DOHH2 (cell line): ENCODE results near the gene SEC14L1.

Source experiments
- H3F3A ChIP-seq: fragments of 200-600 bp; sonication (generic), shearing (Covaris generic); 2 replicates; pipeline ENCODE4 v1.6.0; 2016; ENCODE audit warnings: antibody characterized with exemption, mild to moderate bottlenecking; ENCODE audit not compliant: control insufficient read depth, insufficient read depth
- H3K27ac ChIP-seq: fragments of 200-600 bp; sonication (generic); 2 replicates; pipeline ENCODE4 v1.5.1; 2014; ENCODE audit warnings: low read depth, mild to moderate bottlenecking, low read length, moderate library complexity
- H3K27me3 ChIP-seq: fragments of 200-600 bp; sonication (generic); 2 replicates; pipeline ENCODE4 v1.6.1; 2014; ENCODE audit warnings: mild to moderate bottlenecking, low read length, mixed read lengths; ENCODE audit not compliant: control insufficient read depth
- H3K36me3 ChIP-seq: fragments of 200-600 bp; sonication (generic); 2 replicates; pipeline ENCODE4 v1.6.1; 2014; ENCODE audit warnings: mild to moderate bottlenecking, low read length, moderate library complexity, mixed read lengths; ENCODE audit not compliant: control insufficient read depth
- H3K4me1 ChIP-seq: fragments of 200-600 bp; sonication (generic); 2 replicates; pipeline ENCODE4 v1.6.1; 2014; ENCODE audit warnings: mild to moderate bottlenecking, low read length, mixed read lengths; ENCODE audit not compliant: control insufficient read depth
- H3K4me2 ChIP-seq: fragments of 200-600 bp; sonication (generic); 2 replicates; pipeline ENCODE4 v1.6.0; 2014; ENCODE audit warnings: mild to moderate bottlenecking, low read length, moderate library complexity
- H3K4me3 ChIP-seq: fragments of 200-600 bp; sonication (generic); 2 replicates; pipeline ENCODE4 v1.5.1; 2014; ENCODE audit warnings: mild to moderate bottlenecking, low read length, mixed read lengths
- H3K79me2 ChIP-seq: fragments of 200-600 bp; sonication (generic); 2 replicates; pipeline ENCODE4 v1.6.1; 2014; ENCODE audit warnings: mild to moderate bottlenecking, low read length, mixed read lengths; ENCODE audit not compliant: control insufficient read depth
- H3K9me2 ChIP-seq: fragments of 200-600 bp; sonication (generic); replicated peaks from 2 replicates; pipeline ENCODE4 v1.6.1; 2014; ENCODE audit warnings: mild to moderate bottlenecking, low read length, mixed read lengths; ENCODE audit not compliant: control insufficient read depth
- H3K9me3 ChIP-seq: fragments of 200-600 bp; sonication (generic); 2 replicates; pipeline ENCODE4 v1.6.1; 2014; ENCODE audit warnings: antibody characterized with exemption, low read length, mixed read lengths; ENCODE audit not compliant: control insufficient read depth, insufficient read depth
- H4K20me1 ChIP-seq: fragments of 200-600 bp; sonication (generic); 2 replicates; pipeline ENCODE4 v1.6.0; 2014; ENCODE audit warnings: low read depth, mild to moderate bottlenecking, antibody characterized with exemption, low read length, moderate library complexity; ENCODE audit not compliant: control insufficient read depth, insufficient read depth
- EZH2phosphoT487 ChIP-seq: fragments of 200-600 bp; sonication (generic); IDR thresholded peaks from 2 replicates; pipeline ENCODE4 v1.6.1; 2017; ENCODE audit warnings: borderline replicate concordance, mild to moderate bottlenecking, antibody characterized with exemption, low read length, moderate library complexity, mixed read lengths
- TF ChIP-seq, protein P1 (sequence below): fragments of 200-600 bp; sonication (generic); IDR thresholded peaks from one replicate; pipeline ENCODE4 v1.5.1; 2014; ENCODE audit warnings: antibody characterized with exemption, mild to moderate bottlenecking, low read depth, low read length; ENCODE audit not compliant: poor library complexity, severe bottlenecking

SEC14L1 gene

DNA sequence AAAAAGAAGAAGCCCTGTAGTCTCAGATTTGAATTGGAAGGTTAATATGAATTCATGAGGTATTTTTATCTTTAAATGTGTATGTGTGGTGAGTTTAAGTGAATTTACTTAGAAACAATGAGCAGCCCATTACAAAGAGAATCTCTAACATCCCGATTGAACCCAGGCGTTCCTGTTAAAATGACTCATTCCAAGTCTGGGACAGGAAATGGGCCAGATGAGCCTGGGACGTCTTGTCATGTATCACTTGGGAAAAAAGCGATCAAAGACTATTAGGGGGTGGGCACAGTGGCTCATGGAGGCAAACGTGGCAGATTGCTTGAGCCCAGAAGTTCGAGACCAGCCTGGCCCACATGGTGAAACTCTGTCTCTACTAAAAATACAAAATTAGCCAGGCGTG lies 81.6 kb downstream of the SEC14L1 start:
- H3K4me3 ChIP-seq = no peak overlapping the region

DNA sequence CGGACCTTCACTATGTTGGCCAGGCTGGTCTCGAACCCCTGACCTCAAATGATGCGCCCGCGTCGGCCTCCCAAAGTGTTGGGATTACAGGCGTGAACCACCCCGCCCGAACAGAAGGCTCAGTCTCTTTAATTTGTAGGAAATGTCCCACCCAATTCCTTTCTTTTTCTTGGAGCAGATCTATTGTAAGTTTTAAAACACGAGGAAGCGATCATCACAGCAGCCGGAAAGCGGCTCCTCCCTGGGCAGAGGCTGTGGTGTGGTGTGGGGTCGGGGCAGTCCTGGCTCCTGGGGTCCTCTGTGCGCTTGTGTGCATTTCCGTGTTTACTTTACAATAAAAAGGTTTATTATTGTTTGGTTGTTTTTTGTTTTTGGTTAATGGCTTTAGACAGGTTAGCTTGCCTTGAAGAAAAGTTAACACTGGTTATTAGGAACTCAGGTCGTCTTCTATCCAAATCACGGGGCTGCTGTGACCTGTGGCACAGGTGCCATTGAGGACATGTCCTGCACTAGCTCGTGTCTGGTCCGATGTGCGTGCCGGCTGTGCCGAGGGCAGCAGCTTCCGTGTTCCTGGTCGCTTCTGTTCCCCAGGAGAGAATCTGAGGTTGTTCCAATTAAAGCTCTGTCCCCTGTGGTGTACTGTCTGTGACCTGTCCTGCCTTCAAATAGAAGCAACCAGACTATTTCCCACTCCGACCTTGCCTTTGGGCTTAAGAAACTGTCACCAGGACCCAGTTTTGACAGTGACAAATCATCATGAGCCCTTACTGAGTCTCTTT lies 83.1 kb downstream of the SEC14L1 start:
- no peaks in the 10 kb centered on the region for H3K9me2 ChIP-seq
- H3K36me3 ChIP-seq = peaks cover 1% of the 10 kb centered on the region; the same call in 1 of the 2 replicates
- H3K27me3 ChIP-seq = no peaks in the 10 kb centered on the region
- TF ChIP-seq, protein P1, sequence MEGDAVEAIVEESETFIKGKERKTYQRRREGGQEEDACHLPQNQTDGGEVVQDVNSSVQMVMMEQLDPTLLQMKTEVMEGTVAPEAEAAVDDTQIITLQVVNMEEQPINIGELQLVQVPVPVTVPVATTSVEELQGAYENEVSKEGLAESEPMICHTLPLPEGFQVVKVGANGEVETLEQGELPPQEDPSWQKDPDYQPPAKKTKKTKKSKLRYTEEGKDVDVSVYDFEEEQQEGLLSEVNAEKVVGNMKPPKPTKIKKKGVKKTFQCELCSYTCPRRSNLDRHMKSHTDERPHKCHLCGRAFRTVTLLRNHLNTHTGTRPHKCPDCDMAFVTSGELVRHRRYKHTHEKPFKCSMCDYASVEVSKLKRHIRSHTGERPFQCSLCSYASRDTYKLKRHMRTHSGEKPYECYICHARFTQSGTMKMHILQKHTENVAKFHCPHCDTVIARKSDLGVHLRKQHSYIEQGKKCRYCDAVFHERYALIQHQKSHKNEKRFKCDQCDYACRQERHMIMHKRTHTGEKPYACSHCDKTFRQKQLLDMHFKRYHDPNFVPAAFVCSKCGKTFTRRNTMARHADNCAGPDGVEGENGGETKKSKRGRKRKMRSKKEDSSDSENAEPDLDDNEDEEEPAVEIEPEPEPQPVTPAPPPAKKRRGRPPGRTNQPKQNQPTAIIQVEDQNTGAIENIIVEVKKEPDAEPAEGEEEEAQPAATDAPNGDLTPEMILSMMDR = no peak
- no peak for TF ChIP-seq EZH2phosphoT487
- H3K9me3 ChIP-seq = peaks cover 5% of the 10 kb centered on the region; the same call in 1 of the 2 replicates
- peaks cover 11% of the 10 kb centered on the region for H3F3A ChIP-seq
- H3K79me2 ChIP-seq = no peaks in the 10 kb centered on the region
- H3K27ac ChIP-seq = no peak overlapping the region
- H3K4me3 ChIP-seq = no peak overlapping the region
- 0 out of 2 replicates have a peak, but pooled peaks cover 3% of the 10 kb centered on the region for H4K20me1 ChIP-seq
- no peak overlapping the region for H3K4me2 ChIP-seq
- H3K4me1 ChIP-seq = no peaks in the 10 kb centered on the region

More for the DNA sequence above, 81.6 kb downstream of the SEC14L1 start:
- Histone ChIP-seq H3K4me2 (no peak overlapping the region), H3K79me2 (no peaks in the 10 kb centered on the region), H3K9me2 (no peaks in the 10 kb centered on the region), H3K9me3 (peaks cover 5% of the 10 kb centered on the region; the same call in 1 of the 2 replicates), H3K27me3 (no peaks in the 10 kb centered on the region), H3K36me3 (peaks cover 16% of the 10 kb centered on the region), H4K20me1 (0 out of 2 replicates have a peak, but pooled peaks cover 3% of the 10 kb centered on the region), H3F3A (peaks cover 11% of the 10 kb centered on the region), H3K27ac (no peak overlapping the region), H3K4me1 (no peaks in the 10 kb centered on the region)
- TF ChIP-seq, protein P1 = no peak
- no peak for TF ChIP-seq EZH2phosphoT487

DNA sequence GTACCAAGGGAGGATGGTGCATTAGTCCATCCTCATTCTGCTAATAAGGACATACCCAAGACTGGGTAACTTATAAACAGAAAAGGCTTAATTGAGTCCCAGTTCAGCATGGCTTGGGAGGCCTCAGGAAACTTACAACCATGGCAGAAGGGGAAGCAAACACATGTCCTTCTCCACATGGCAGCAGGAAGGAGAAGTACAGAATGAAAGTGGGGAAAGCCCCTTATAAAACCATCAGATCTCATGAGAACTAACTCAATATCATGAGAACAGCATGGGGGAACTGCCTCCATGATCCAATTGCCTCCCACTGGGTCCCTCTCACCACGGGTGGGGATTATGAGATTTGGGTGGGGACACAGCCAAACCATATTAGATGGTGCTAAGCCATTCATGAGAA lies 84.5 kb downstream of the SEC14L1 start:
- H3K4me2 ChIP-seq = no peak overlapping the region
- no peaks in the 10 kb centered on the region for H3K27me3 ChIP-seq
- no peaks in the 10 kb centered on the region for H3K79me2 ChIP-seq
- H3K9me2 ChIP-seq = no peaks in the 10 kb centered on the region
- H3K27ac ChIP-seq = no peak overlapping the region
- no peaks in the 10 kb centered on the region for H3K4me1 ChIP-seq
- H4K20me1 ChIP-seq = 0 out of 2 replicates have a peak, but pooled peaks cover 3% of the 10 kb centered on the region
- no peak for TF ChIP-seq EZH2phosphoT487
- TF ChIP-seq, protein P1 = no peak
- no peak overlapping the region for H3K4me3 ChIP-seq
- H3K9me3 ChIP-seq = peaks cover 5% of the 10 kb centered on the region; the same call in 1 of the 2 replicates
- no peaks in the 10 kb centered on the region; the same call in 1 of the 2 replicates for H3K36me3 ChIP-seq
- peaks cover 11% of the 10 kb centered on the region for H3F3A ChIP-seq
